Small intestine (tissue), 7 donors: ENCODE measurements around the gene MXRA7. TPM values are rescaled to one million over a fixed set of nuclear protein-coding genes. Genes with fewer than 3 reads are reported as not detected.

Experiments used
- DNase-seq, 2 donors: peaks; one replicate each; pipeline versions ENCODE4 v3.0.0 to v3.0.0-alpha.2; 2013
- FAIRE-seq: peaks from 2 replicates; lab custom pipeline; 2012; peaks lifted over from hg19 to GRCh38; lab: Jason Lieb, UNC
- H3K27ac ChIP-seq, 3 donors: one replicate each; pipeline ENCODE4 v1.5.1; 2013; ENCODE audit warnings: low read length in 2 of 3, mild to moderate bottlenecking in 2 of 3, control low read depth in 1 of 3, inconsistent platforms in 1 of 3, low read depth in 1 of 3, moderate library complexity in 1 of 3
- H3K27me3 ChIP-seq, 3 donors: one replicate each; pipeline ENCODE4 v1.6.1; 2013; ENCODE audit warnings: low read length in 3 of 3, inconsistent platforms in 1 of 3; ENCODE audit not compliant: control insufficient read depth in 3 of 3, insufficient read depth in 3 of 3
- H3K36me3 ChIP-seq, 3 donors: one replicate each; pipeline ENCODE4 v1.6.1; 2013; ENCODE audit warnings: low read length in 3 of 3, inconsistent platforms in 1 of 3, low read depth in 1 of 3, mild to moderate bottlenecking in 1 of 3, moderate library complexity in 1 of 3; ENCODE audit not compliant: control insufficient read depth in 3 of 3, insufficient read depth in 2 of 3
- H3K4me1 ChIP-seq, 3 donors: one replicate each; pipeline ENCODE4 v1.6.1; 2013; ENCODE audit warnings: low read length in 2 of 3, inconsistent platforms in 1 of 3, low read depth in 1 of 3, mild to moderate bottlenecking in 1 of 3, moderate library complexity in 1 of 3; ENCODE audit not compliant: control insufficient read depth in 3 of 3, insufficient read depth in 2 of 3
- H3K4me3 ChIP-seq, 3 donors: one replicate each; pipeline ENCODE4 v1.5.1; 2013; ENCODE audit warnings: low read length in 3 of 3, control low read depth in 1 of 3, inconsistent platforms in 1 of 3, low read depth in 1 of 3, mild to moderate bottlenecking in 1 of 3, moderate library complexity in 1 of 3
- H3K9me3 ChIP-seq, 2 donors: one replicate each; pipeline ENCODE4 v1.6.1; 2013; ENCODE audit warnings: low read depth in 1 of 2, low read length in 1 of 2; ENCODE audit not compliant: control insufficient read depth in 2 of 2, insufficient read depth in 1 of 2
- WGBS, 3 donors: extraction: QIAGEN DNeasy Blood & Tissue Kit; methylation state at CpG; one replicate each; pipeline ENCODE4 v1.1.7; 2013; 5-methylcytosine and 5-hydroxymethylcytosine counted together
- polyA plus RNA-seq, 4 donors: library from polyadenylated mRNA; stranded (reverse) in 3 of 4; unstranded in 1 of 4; fragments of 200-250 nt in 3 of 4; fragments of 120-200 nt in 1 of 4; gene quantifications; one replicate each; pipeline versions ENCODE4 v1.2.1 to v1.2.3, GENCODE V29; 2013
- donor health status: healthy with polysubstance abuse.
- donor health status: control.
- donor health status: control.
- donor health status: Bipolar disorder and iron deficiency.
- donor health status: healthy.

The MXRA7 gene
- polyA plus RNA-seq, 4 donors: 3.1 to 40.1 (median 23.8) TPM

- H3K9me3 ChIP-seq: no peaks in the 10 kb centered on the region
- WGBS, 3 donors: 0 to 1% (median 0%) methylated on average over 54 to 57 of the region's 57 CpGs
- H3K4me1 ChIP-seq: peaks cover 0 to 17% (median 7%) of the 10 kb centered on the region in 3 donors
- H3K27me3 ChIP-seq: no peaks in the 10 kb centered on the region
- no peak for FAIRE-seq
- DNase-seq: peak; percentile 92 to 97
- H3K4me3 ChIP-seq: peak within 1 kb of the TSS; percentile 91 to 98 (median 96)
- H3K36me3 ChIP-seq: peaks cover 9 to 16% (median 15%) of the 10 kb centered on the region in 3 donors
- peak within 1 kb of the TSS; percentile 100 for H3K27ac ChIP-seq
Observed at GRCh38 chr17:76737676-76738467, 27.1 kb upstream of the MXRA7 start, which contains the start of gene MFSD11. TSS of gene MFSD11 (plus strand) at chr17:76738119. CDS start at chr17:76738353, 234 bp downstream.

GRCh38 chr17:76737082-76737675, 26.4 kb upstream of the MXRA7 start, which contains the start of gene SRSF2:
TSS of gene SRSF2 (minus strand) at chr17:76737331. CDS start at chr17:76737160, 171 bp downstream.
- peaks cover 0 to 17% (median 7%) of the 10 kb centered on the region in 3 donors for H3K4me1 ChIP-seq
- no peaks in the 10 kb centered on the region for H3K9me3 ChIP-seq
- peak within 1 kb of the TSS; percentile 91 to 98 (median 96) for H3K4me3 ChIP-seq
- no peaks in the 10 kb centered on the region for H3K27me3 ChIP-seq
- peaks cover 12 to 17% (median 14%) of the 10 kb centered on the region in 3 donors for H3K36me3 ChIP-seq
- peak; percentile 98 to 99 for DNase-seq
- 0% methylated on average over 37 to 60 of the region's 60 CpGs for WGBS, 3 donors
- FAIRE-seq: no peak
- H3K27ac ChIP-seq: peak within 1 kb of the TSS; percentile 100

- Histone ChIP-seq H3K36me3 (peaks cover 11 to 20% (median 12%) of the 10 kb centered on the region in 3 donors), H3K9me3 (no peaks in the 10 kb centered on the region), H3K27me3 (no peaks in the 10 kb centered on the region), H3K4me1 (peaks cover 0 to 17% (median 7%) of the 10 kb centered on the region in 3 donors), H3K4me3 (peak overlapping the region; percentile 91 to 98 (median 96)), H3K27ac (peak overlapping the region; percentile 98 to 100 (median 99))
- DNase-seq (peak; percentile 75 to 91), FAIRE-seq (no peak)
- 0 to 1% (median 0%) methylated on average over 97 to 117 of the region's 117 CpGs for WGBS, 3 donors
Observed at GRCh38 chr17:76736349-76737081, 25.8 kb upstream of the MXRA7 start.

- no peaks in the 10 kb centered on the region for H3K27me3 ChIP-seq
- no peaks in the 10 kb centered on the region for H3K9me3 ChIP-seq
- peaks cover 9 to 18% (median 9%) of the 10 kb centered on the region in 3 donors for H3K36me3 ChIP-seq
- H3K27ac ChIP-seq: peak overlapping the region; percentile 98 to 100 (median 99)
- no peak for FAIRE-seq
- H3K4me1 ChIP-seq: peaks cover 0 to 17% (median 7%) of the 10 kb centered on the region in 3 donors
- peak; percentile 9 to 24 for DNase-seq
- 0 to 2% (median 0%) methylated on average over 20 of the region's 20 CpGs for WGBS, 3 donors
- H3K4me3 ChIP-seq: peak overlapping the region; percentile 91 to 98 (median 96)
Observed at GRCh38 chr17:76735586-76736348, 25.0 kb upstream of the MXRA7 start.

GRCh38 chr17:76735006-76735405, 24.2 kb upstream of the MXRA7 start:
- peak overlapping the region in 2 of 3 donors; percentile 16 to 91 for H3K4me3 ChIP-seq
- H3K27me3 ChIP-seq: no peaks in the 10 kb centered on the region
- peak overlapping the region in 2 of 3 donors; percentile 59 to 99 for H3K27ac ChIP-seq
- no peak for FAIRE-seq
- H3K4me1 ChIP-seq: peaks cover 0 to 14% (median 7%) of the 10 kb centered on the region in 3 donors
- DNase-seq: peak; percentile 58 to 69
- H3K36me3 ChIP-seq: peaks cover 9 to 24% (median 12%) of the 10 kb centered on the region in 3 donors
- H3K9me3 ChIP-seq: no peaks in the 10 kb centered on the region
- 1 to 6% (median 4%) methylated on average over 5 of the region's 5 CpGs for WGBS, 3 donors

DNA sequence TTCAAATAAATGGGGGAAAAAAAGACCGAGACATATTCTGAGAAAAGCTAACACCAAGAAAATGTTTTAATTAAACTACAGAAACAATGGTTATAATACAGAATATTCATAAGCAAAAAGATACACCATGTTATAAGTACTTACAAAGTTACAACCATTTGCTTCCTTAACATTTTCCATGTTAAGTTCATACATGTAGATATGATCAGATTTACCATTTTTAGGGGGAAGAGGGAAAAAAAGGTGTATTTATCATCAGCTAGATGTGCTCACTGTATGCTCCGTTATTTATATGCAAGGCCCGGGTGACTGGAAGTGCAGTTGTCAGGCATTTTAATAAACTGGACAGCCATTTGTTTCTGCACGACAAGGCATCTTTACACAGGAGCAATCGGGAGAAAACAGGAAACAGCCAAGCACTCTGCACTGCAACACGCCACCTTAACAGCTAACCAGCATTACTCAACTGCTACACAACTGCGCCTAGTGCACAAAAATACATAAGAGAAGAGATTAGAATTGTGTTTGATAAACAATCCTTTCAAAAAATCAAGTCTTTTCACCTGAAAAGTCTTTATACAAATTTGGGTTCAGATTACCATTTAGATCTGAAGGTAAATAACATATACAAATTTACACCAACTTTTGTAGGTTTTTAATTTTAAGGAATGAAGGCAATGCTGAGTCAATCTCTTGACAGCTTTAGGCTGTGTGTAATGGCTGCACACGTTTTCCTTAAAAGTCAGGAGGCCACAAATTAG, 23.5 kb upstream of the MXRA7 start:
- Histone ChIP-seq H3K27me3 (no peaks in the 10 kb centered on the region), H3K36me3 (peaks cover 9 to 29% (median 12%) of the 10 kb centered on the region in 3 donors), H3K9me3 (no peaks in the 10 kb centered on the region), H3K27ac (peak overlapping the region in 1 of 3 donors; percentile 99), H3K4me3 (peak overlapping the region in 2 of 3 donors; percentile 16 to 91), H3K4me1 (peaks cover 0 to 13% (median 5%) of the 10 kb centered on the region in 3 donors)
- 7 to 14% (median 7%) methylated on average over 8 of the region's 8 CpGs for WGBS, 3 donors
- DNase-seq: peak; percentile 38
- FAIRE-seq: no peak

DNA sequence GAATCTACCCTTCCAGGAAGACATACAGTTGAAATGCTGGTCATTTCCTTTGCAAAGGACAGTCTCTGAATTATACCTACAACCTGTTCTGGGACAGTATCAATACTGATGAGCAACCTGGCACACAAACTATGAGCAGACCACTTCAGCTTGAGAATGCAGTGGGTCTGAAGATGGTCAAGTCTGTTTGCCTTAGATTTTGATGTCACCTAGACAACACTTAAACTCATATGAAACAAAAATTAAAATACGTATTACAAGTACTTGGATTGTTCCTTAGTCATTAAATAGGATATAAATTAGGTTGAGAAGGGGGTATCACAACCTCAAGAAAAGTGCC, 22.8 kb upstream of the MXRA7 start:
- Histone ChIP-seq H3K4me3 (peak overlapping the region in 1 of 3 donors; percentile 3), H3K27me3 (no peaks in the 10 kb centered on the region), H3K4me1 (peaks cover 0 to 6% (median 5%) of the 10 kb centered on the region in 3 donors), H3K9me3 (no peaks in the 10 kb centered on the region), H3K36me3 (peaks cover 9 to 29% (median 12%) of the 10 kb centered on the region in 3 donors), H3K27ac (no peak overlapping the region)
- no peak for DNase-seq
- no peak for FAIRE-seq
- 41 to 63% (median 53%) methylated on average over 1 of the region's 1 CpG for WGBS, 3 donors
